ENCODE measurements around the gene LRRC75B.
"Not testable (repeated sequence)": the region's sequence is repeated elsewhere in the genome, so short reads cannot be mapped to it uniquely, and the experiment has no call there.

LRRC75B gene

DNA sequence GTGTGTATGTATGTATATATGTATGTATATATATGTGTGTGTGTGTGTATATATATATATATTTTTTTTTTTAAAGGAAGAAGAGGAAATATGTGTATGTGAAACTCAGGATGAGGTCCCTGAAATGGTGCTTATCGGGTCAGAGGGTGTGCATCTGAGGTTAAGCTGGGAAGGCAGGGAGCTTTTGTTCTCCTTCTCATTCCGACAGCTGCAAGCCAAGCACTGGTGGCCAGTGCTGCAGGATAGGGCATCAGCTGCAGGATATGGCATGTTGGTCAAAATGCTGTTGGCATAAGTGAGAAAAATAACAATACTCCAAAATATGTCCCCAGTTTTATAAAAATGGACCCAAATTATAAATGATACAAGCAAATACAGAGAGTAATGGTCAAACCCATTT lies 29.6 kb downstream of the LRRC75B start:
- Histone ChIP-seq H3K27me3 (ENCODE audit: insufficient read depth, low read depth, severe bottlenecking) (no peaks in the 10 kb centered on the region), H3K27ac (no peak overlapping the region), H3K36me3 (peaks cover 83% of the 10 kb centered on the region), H3K4me3 (ENCODE audit: low read depth, low read length) (no peak overlapping the region), H3K9me3 (ENCODE audit: severe bottlenecking) (no peaks in the 10 kb centered on the region)
- no peak for DNase-seq
- TF ChIP-seq, protein P1, sequence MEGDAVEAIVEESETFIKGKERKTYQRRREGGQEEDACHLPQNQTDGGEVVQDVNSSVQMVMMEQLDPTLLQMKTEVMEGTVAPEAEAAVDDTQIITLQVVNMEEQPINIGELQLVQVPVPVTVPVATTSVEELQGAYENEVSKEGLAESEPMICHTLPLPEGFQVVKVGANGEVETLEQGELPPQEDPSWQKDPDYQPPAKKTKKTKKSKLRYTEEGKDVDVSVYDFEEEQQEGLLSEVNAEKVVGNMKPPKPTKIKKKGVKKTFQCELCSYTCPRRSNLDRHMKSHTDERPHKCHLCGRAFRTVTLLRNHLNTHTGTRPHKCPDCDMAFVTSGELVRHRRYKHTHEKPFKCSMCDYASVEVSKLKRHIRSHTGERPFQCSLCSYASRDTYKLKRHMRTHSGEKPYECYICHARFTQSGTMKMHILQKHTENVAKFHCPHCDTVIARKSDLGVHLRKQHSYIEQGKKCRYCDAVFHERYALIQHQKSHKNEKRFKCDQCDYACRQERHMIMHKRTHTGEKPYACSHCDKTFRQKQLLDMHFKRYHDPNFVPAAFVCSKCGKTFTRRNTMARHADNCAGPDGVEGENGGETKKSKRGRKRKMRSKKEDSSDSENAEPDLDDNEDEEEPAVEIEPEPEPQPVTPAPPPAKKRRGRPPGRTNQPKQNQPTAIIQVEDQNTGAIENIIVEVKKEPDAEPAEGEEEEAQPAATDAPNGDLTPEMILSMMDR (IDR thresholded peaks at IDR 0.05; ENCODE audit: low read depth, low read length) = no peak

DNA sequence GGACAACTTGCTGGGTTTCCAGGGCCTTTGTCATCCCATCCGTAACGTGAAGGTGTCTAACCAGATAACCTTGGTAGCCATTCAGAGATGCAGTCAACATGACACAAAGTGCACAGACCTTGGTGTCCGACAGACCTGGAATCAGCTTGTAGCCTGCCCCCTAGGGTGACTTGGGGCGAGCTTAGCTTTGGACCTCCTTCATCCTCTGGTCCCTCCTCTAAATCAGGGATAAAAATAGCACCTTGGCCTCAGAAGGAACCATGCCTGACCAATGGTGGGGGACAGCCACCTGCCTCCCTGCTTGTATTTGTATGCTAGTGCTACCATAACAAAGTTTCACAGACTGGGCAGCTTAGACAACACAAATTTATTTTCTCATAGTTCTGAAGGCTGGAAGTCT lies 33.4 kb downstream of the LRRC75B start:
- TF ChIP-seq, protein P1 (IDR thresholded peaks at IDR 0.05; ENCODE audit: low read depth, low read length) = peak; percentile 27; the same call in 1 of the 2 replicates
- DNase-seq = peak; percentile 59
- Histone ChIP-seq H3K27ac (no peak overlapping the region), H3K4me3 (ENCODE audit: low read depth, low read length) (no peak overlapping the region), H3K36me3 (peaks cover 67% of the 10 kb centered on the region), H3K9me3 (ENCODE audit: severe bottlenecking) (no peaks in the 10 kb centered on the region), H3K27me3 (ENCODE audit: insufficient read depth, low read depth, severe bottlenecking) (no peaks in the 10 kb centered on the region)

DNA sequence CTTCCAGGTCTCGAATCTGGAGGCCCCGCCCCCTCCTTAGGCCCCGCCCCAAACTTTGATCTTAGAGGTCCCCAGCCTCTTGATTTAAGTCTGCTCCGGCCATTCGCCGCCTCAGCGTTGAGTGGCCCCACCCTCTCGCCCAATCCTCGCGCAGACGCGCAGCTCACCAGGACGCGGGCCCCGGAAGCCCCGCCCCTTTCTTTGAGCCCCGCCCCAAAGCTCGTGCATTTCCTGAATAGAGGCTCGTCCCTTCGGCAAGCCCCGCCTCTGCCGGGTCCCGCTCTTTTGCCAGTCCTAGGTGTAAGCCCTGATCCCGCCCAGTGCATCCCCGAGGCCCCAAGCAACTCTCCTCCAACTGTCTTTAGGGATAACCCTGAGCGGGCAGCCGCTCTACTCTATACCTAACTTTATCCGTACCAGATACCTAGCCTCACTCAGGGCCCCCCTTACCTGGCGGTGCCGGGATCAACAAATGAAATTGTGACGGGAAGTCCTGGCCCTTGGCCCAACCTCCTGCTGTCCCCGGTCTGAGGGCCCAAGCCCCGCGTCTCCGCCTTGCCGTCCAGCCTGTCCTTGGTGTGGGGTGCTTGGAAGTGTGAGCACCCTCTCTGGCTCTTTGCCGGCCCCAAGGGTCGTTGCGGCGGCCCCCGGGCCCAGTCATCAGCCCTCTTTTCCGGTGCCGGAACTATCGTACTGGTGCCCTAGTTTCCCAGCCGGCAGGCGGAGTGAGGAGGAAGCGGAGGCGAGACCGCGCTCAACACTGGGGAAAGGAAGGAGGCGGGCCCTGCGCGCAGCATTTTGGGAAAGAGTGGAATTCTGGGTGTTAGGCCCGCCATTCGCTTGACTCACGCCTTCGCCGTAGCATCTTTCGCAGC lies 37.5 kb downstream of the LRRC75B start, which contains the start of gene SNRPD3:
Gene SNRPD3, plus strand, starts transcription at position 835 of the 875 bp plus-strand sequence. CDS start 1,676 bp downstream, outside the sequence.
- Histone ChIP-seq H3K27me3 (ENCODE audit: insufficient read depth, low read depth, severe bottlenecking) (no peaks in the 10 kb centered on the region), H3K4me3 (ENCODE audit: low read depth, low read length) (peak within 1 kb of the TSS; percentile 99), H3K27ac (peak within 1 kb of the TSS; percentile 96), H3K9me3 (ENCODE audit: severe bottlenecking) (no peaks in the 10 kb centered on the region), H3K36me3 (peaks cover 48% of the 10 kb centered on the region)
- TF ChIP-seq, protein P1 (IDR thresholded peaks at IDR 0.05; ENCODE audit: low read depth, low read length) = no peak
- DNase-seq = peak; percentile 99

DNA sequence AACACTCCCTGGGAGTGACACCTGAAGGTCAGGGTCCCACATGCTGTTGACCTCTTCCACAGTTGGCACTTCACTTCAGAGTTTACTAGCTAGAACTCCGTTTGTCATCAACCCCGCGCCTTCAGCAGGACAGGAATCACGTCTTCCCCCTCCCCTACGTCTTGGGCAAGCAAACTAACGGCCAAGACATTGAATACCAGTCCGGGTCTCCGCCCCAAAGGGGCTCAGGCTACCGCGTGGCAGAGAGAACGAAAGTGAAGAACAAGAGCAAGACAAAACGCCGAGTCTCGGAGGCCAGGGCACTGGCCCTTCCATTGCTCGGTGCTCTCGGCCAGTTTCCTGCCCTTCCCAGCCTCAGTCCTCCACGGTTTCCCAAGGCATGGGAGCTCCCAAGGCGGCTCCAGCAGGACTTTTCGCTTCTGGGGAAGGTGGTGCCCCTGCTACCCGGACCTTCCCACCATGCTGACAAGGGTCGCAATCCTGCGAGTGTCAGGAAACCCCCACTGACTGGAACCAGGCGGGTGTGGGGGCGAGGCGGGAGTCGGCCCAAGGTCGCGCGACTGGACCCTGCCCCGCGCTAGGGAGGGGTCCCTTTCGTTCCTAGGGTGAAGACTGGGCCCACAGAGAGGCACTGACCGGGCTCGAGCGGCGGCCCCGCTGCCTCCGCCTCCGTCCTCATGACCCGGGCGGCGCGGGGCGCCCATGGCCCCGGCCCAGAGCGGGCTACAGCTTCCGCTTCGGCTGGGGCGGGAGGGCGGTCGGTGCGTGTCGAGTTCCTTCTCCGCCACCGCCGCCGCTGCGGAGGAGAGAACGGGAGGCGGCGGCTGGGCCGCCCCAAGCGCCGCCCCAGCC lies 38.3 kb downstream of the LRRC75B start, which contains the start of gene GUCD1:
Gene GUCD1, minus strand, starts transcription at position 826 of the 852 bp plus-strand sequence. Its CDS starts 147 bp downstream, at position 679.
- H3K9me3 ChIP-seq (ENCODE audit: severe bottlenecking) = no peaks in the 10 kb centered on the region
- no peaks in the 10 kb centered on the region for H3K27me3 ChIP-seq (ENCODE audit: insufficient read depth, low read depth, severe bottlenecking)
- H3K36me3 ChIP-seq = peaks cover 52% of the 10 kb centered on the region
- TF ChIP-seq, protein P1 (IDR thresholded peaks at IDR 0.05; ENCODE audit: low read depth, low read length) = no peak
- DNase-seq = peak; percentile 15
- peak within 1 kb of the TSS; percentile 96 for H3K27ac ChIP-seq
- peak within 1 kb of the TSS; percentile 99 for H3K4me3 ChIP-seq (ENCODE audit: low read depth, low read length)

DNA sequence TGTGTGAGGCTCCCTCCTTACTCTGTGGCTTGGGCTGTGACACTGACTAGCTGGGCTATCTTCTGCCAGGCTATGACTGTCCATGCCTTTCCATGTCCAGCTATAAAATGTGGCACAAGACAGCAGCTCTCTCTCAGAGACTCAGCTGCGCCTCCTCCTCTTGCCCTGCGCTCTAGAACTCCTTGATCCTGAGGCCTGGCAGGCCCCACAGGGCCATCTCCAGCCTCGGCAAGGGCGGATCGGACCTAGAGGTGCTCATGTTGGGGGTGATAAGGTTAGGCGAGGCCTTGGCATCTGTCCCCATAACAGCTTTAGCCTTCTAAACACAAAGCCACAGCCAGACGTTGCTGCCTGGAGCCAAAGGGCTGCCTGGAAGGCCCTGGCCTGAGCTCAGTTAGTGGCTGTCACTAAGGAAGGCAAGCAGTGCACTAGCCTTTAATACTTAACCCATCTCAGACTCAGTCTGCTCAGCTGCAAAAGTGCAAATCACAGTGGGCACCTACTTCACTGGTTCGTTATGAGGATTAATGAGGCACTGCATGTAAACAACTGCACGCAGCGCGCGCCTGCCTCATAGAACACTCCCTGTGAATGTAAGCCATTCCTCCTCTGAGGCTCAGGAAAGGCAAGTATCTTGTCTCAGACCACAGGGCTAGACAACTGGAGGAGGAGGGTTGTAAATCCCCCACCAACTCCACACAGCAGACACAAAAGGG lies 39.1 kb downstream of the LRRC75B start:
- H3K4me3 ChIP-seq (ENCODE audit: low read depth, low read length) = peak overlapping the region; percentile 84
- no peaks in the 10 kb centered on the region for H3K9me3 ChIP-seq (ENCODE audit: severe bottlenecking)
- H3K36me3 ChIP-seq = peaks cover 45% of the 10 kb centered on the region
- H3K27ac ChIP-seq = peak overlapping the region; percentile 88
- DNase-seq = no peak
- TF ChIP-seq, protein P1 (IDR thresholded peaks at IDR 0.05; ENCODE audit: low read depth, low read length) = no peak
- H3K27me3 ChIP-seq (ENCODE audit: insufficient read depth, low read depth, severe bottlenecking) = no peaks in the 10 kb centered on the region

DNA sequence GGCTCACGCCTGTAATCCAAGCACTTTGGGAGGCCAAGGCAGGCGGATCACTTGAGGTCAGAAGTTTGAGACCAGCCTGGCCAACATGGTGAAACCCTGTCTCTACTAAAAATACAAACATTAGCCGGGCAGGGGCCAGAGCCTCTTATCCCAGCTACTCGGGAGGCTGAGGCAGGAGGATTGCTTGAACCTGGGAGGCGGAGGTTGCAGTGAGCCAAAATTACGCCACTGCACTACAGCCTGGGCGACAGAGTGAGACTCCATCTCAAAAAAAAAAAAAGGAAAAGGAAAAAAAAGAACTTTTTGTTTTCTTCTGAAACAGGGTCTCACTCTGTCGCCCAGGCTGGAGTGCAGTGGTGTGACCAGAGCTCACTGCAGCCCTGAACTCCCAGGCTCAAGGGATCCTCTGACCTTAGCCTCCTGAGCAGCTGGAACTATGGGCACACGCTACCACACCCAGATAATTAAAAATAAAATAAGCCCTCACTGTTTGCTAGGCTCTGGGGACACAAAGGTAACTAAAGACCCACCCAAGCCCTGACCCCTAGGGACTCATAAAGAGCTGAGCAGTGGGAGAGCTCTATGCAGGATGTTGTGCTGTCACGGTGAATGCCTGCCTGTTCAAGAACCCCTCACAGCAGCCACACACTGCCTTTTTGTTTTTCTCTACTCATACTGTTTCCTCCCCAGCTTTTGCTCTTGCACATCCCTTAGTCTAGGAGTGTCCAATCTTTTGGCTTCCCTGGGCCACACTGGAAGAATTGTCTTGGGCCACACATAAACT lies 40.2 kb downstream of the LRRC75B start:
- H3K36me3 ChIP-seq = peaks cover 43% of the 10 kb centered on the region
- H3K27ac ChIP-seq = peak overlapping the region; percentile 88
- DNase-seq; H3K27me3 ChIP-seq (ENCODE audit: insufficient read depth, low read depth, severe bottlenecking); H3K9me3 ChIP-seq (ENCODE audit: severe bottlenecking); H3K4me3 ChIP-seq (ENCODE audit: low read depth, low read length): not testable (repeated sequence)
